Cardiac fibroblast (primary cell): Measurements from ENCODE around the gene CDH12.

Source experiments
- DNase-seq, 2 donors: peaks; one replicate each; pipeline versions ENCODE4 v3.0.0 to v3.0.0-alpha.2; 2010; ENCODE audit warnings: low read depth in 2 of 2
- H3K4me3 ChIP-seq, 2 donors: replicated peaks in 1 of 2; 1 replicate in 1 of 2; 2 replicates in 1 of 2; pipeline ENCODE4 v1.5.1; 2011; ENCODE audit warnings: low read depth in 2 of 2, low read length in 2 of 2, mild to moderate bottlenecking in 2 of 2, moderate library complexity in 1 of 2
- TF ChIP-seq, protein P1 (sequence below): IDR thresholded peaks from one replicate; pipeline ENCODE4 v1.5.1; 2011; ENCODE audit warnings: low read depth, mild to moderate bottlenecking, low read length, inconsistent platforms

Gene CDH12

DNA sequence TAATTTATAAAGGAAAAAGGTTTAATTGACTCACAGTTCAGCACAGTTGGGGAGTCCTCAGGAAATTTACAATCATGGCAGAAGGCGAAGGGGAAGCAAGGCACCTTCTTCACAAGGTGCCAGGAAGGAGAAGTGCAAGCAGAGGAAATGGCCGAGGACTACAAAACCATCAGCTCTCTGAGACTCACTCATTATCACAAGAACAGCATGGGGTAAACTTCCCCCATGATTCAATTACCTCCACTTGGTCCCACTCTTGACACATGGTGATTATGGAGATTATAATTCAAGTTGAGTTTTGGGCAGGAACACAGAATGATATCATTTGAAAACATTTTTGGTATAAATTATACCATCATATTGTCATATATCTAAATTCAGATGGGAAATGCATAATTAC, 934.7 kb downstream of the CDH12 start:
- no peak overlapping the region for H3K4me3 ChIP-seq
- TF ChIP-seq, protein P1, sequence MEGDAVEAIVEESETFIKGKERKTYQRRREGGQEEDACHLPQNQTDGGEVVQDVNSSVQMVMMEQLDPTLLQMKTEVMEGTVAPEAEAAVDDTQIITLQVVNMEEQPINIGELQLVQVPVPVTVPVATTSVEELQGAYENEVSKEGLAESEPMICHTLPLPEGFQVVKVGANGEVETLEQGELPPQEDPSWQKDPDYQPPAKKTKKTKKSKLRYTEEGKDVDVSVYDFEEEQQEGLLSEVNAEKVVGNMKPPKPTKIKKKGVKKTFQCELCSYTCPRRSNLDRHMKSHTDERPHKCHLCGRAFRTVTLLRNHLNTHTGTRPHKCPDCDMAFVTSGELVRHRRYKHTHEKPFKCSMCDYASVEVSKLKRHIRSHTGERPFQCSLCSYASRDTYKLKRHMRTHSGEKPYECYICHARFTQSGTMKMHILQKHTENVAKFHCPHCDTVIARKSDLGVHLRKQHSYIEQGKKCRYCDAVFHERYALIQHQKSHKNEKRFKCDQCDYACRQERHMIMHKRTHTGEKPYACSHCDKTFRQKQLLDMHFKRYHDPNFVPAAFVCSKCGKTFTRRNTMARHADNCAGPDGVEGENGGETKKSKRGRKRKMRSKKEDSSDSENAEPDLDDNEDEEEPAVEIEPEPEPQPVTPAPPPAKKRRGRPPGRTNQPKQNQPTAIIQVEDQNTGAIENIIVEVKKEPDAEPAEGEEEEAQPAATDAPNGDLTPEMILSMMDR = no peak
- no peak for DNase-seq

DNA sequence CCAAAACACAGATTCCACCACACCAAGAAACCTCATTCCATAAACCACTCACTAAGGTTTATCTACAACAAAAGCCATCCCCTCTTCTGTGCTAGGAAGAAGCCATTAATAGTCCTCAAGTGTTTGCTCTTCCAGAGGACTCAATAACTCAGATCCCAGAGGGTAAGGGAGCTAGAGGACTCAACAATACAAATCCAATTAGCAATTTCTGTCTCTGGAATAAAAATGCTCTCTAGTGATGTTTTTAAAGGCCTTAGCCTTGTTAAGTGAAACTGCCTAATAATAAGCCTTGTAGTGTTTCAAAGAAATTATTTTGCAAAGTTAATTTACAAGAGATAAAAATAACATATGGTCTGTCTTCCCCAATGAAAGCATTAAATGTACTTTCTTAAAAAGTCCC, 942.4 kb downstream of the CDH12 start:
- TF ChIP-seq, protein P1 = no peak
- H3K4me3 ChIP-seq = no peak overlapping the region
- no peak for DNase-seq

DNA sequence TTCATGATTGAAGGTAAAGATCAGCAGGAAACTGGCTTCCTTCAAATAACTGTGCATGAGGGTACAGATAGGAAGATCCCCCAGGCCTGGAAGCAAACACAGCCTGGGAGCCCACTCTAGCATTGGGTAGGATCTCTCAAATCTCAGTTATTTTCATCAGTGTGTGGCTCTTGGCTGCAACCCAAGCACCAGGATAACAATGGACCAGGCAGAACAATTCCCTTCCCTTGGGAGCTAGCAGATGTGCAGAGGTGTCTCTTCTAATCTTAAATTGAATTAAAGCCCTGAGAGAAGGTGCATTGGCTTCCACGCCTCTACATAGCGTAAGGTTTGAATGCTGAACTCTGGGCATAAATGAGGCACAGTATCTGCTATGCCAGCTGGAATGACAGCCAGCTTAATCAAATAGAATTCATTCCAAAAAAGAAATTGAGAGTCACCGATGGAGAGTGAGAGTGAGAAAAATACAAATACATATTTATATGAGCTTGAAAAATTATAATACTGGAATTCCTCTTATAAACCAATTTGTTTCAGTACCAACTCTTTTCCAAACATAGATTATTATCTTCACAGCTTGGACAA, 957.3 kb downstream of the CDH12 start:
- no peak for DNase-seq
- H3K4me3 ChIP-seq = no peak overlapping the region
- TF ChIP-seq, protein P1 = no peak

DNA sequence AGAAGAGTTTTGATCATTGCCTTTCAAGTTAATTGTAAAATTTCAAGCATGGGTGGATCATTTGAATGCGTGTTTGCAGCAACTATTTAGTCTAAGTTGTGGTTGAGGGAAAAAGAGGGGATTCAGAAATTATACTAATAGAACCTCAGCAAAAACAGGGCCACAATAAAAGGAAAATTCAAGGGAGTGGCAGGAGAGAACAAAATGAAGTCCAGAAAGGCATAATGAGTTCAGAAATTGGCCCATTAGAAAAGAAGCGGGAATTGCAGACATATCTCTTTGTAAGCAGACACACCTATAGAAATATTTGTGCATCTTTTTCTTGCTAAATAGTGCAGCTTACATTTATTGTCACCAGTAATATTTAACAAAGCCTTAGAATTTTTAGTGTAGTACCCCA, 960.0 kb downstream of the CDH12 start:
- TF ChIP-seq, protein P1 = no peak
- no peak for DNase-seq
- H3K4me3 ChIP-seq = no peak overlapping the region

DNA sequence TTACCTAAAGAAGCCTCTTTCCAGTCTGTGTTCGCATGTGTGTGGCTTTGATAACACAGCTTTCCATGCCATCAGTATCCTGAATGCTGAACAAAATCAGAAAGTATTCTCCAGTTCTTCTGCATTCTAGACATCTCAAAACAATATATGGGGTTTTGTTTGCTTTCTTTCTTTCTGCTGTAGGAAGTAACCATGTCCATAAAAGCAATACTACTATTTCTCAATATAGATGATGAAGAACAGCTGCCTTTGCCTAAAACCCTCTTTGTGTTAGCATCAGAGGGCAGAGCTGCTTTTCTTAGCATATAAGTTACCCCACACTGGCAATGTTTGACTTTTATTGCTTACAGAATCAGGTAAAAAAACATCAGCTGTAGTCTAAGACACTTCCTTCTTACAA, 963.6 kb downstream of the CDH12 start:
- TF ChIP-seq, protein P1 = no peak
- no peak for DNase-seq
- no peak overlapping the region for H3K4me3 ChIP-seq

DNA sequence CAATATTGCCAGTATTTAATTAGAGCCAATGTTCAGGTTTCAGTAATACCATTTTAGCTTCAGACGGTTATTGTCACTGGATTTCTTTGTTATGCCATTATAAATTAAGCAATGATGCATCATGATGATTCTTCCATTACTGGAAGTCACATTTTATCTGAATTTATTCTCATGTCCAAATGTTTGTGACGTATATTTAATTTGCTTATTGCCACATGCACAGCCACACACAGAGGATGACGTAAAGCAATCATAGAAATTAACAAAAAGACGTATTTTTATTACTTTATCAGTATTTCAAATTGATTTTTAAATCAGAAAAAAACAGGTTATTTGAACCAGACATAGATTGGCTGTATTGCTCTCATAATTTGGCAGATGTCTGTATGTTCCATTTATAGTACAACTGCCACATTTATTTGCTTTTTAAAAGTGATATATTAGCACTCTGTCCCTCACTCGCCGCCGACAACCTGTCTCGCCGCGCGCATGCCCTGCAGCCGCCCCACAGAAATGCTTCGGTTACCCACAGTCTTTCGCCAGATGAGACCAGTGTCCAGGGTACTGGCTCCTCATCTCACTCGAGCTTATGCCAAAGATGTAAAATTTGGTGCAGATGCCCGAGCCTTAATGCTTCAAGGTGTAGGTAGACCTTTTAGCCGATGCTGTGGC, 970.9 kb downstream of the CDH12 start:
- TF ChIP-seq, protein P1 = no peak
- no peak for DNase-seq
- no peak overlapping the region for H3K4me3 ChIP-seq
